GM23338 (cell line): ENCODE results near the gene PTPN13.

Source experiments
- CTCF ChIP-seq, 2 experiments: fragments of 200-600 bp in 1 of 2; sonication (generic) in 1 of 2; conservative IDR thresholded peaks; 2 replicates each; pipeline versions ENCODE4 v1.5.1 to v1.6.1; 2016 to 2017; ENCODE audit warnings: antibody characterized with exemption in 2 of 2, low read depth in 2 of 2, mild to moderate bottlenecking in 2 of 2, moderate library complexity in 1 of 2
- POLR2AphosphoS5 ChIP-seq: IDR thresholded peaks from 2 replicates; pipeline ENCODE4 v1.6.1; 2016; ENCODE audit warnings: antibody characterized with exemption, low read depth

DNA sequence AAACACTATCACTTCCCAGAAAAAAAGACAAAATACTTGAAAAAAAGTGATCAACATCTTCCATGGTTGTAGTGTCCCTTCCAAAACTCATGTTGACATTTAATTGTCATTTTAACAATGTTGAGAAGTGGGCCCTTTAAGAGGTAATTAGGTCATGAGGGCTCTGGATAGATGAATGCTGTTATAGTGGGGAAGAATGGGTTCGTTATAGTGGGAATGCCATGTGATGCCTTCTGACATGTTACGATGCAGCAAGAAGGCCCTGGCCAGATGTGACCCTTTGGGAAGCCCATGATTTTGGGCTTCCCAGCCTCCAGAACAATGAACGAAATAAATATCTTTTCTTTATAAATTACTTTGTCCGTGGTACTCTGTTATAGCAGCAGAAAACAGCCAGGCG lies 259.1 kb downstream of the PTPN13 start:
- TF ChIP-seq POLR2AphosphoS5 (no peak), CTCF (conservative IDR thresholded peaks at IDR 0.05; ENCODE audit: low read depth in 2 of 2) (no peak)
